Measurements from ENCODE around the gene BMPR1B.

DNA sequence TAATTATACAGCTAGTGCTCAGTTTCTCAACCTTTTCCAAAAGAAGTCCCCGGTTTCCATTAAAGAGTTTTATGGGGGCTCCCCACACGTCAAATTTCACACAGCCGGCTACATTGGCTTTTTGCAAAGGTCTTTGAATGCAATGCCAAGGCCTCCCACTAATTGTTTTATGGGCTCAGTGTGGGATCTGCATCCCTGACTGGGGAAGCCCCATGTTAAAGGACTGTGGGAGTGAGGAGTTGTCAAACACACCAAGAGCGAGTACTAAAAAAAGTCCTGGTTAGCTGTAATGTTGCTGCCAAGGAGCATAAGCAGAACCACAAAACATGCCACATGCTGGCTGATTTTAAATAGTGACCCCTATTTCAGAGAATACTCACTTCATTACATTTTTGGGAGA, 162.6 kb downstream of the BMPR1B start:
- no peak for TF ChIP-seq GABPA (IDR thresholded peaks at IDR 0.05; ENCODE audit: low read depth)
- TF ChIP-seq, protein P1, sequence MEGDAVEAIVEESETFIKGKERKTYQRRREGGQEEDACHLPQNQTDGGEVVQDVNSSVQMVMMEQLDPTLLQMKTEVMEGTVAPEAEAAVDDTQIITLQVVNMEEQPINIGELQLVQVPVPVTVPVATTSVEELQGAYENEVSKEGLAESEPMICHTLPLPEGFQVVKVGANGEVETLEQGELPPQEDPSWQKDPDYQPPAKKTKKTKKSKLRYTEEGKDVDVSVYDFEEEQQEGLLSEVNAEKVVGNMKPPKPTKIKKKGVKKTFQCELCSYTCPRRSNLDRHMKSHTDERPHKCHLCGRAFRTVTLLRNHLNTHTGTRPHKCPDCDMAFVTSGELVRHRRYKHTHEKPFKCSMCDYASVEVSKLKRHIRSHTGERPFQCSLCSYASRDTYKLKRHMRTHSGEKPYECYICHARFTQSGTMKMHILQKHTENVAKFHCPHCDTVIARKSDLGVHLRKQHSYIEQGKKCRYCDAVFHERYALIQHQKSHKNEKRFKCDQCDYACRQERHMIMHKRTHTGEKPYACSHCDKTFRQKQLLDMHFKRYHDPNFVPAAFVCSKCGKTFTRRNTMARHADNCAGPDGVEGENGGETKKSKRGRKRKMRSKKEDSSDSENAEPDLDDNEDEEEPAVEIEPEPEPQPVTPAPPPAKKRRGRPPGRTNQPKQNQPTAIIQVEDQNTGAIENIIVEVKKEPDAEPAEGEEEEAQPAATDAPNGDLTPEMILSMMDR (IDR thresholded peaks at IDR 0.05; ENCODE audit: insufficient read depth, low read length): no peak
- TF ChIP-seq REST (IDR thresholded peaks at IDR 0.05; ENCODE audit: insufficient replicate concordance, low read depth): no peak
- TF ChIP-seq POLR2AphosphoS5 (IDR thresholded peaks at IDR 0.05; ENCODE audit: low read depth): no peak

Data from HL-60 (cell line).